Left forelimb (tissue), 1 donor: ENCODE data around the gene CD33.

Source experiments
- DNase-seq: peaks from one replicate; pipeline ENCODE4 v3.0.0-alpha.2; 2018; ENCODE audit warnings: low spot score

CD33 gene

GRCh38 chr19:51259348-51260245 lies 34.7 kb downstream of the CD33 start:
- no peak for DNase-seq

DNA sequence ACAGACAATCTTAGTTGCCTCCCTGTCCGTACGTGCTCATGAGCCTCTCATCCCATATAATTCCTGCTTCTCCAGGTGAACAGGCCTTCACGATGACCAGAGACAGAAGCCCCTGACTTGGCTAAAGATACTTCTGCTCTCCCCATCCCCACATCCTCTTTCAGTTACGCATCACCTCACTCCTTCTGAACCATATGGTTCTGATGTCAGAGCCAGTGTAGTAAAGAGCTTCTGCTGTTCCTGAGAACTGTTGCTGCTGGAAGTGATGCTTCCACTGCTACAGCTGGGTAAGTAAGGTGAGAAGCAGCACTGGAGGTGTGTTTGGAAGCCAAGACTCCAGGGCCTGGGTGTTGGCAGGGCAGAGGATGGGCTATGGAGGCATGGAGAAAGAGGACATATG lies 38.9 kb downstream of the CD33 start:
- DNase-seq: no peak

DNA sequence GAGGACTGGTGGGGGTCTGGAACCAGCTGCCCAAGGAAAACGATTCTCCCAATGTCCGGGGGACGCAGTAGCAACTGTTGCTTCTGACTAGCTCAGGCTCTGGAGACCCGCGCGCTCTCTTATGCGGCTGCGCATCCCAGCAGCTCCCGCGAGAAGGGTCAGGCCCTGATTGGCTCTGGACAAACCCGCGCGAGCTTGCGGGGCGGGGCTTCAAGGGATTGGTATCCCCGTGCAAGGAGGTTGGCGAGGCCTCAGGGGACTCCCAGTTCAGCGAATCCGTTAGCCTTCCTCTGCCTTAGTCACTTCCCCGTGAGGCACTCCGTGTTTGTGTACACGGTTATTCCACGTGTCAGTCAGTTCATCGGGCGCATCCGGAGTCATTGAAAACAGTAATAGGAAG lies 46.2 kb downstream of the CD33 start:
- DNase-seq: no peak

DNA sequence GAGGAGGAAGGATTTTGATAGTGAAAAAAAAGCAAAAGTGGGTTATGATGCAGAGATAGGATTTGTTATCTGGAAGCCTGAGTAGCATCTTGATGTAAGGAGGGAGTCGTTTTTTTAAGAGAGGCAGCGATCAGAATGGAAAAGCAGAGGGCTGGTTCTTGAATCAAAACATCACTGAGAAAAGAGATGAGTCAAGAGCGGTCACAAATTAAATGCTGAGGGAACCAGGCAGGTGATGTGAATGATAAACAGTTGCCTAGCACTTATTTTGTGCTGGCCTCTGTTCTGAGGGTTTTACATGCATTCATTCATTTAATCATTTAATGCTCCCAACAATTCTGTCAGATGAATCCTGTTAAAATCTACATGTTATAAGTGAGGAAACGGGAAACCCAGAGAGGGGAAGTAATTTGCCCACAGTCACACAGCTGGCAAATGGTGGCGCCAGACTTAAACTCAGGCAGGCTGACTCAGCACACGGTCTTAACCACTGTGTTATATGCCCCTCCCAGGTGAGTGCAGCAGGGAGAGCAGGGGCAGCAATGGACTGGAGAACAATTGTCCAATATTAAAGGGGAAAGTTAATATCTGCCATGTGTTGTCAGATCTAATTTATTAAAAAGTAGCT lies 47.4 kb downstream of the CD33 start:
- DNase-seq: no peak

DNA sequence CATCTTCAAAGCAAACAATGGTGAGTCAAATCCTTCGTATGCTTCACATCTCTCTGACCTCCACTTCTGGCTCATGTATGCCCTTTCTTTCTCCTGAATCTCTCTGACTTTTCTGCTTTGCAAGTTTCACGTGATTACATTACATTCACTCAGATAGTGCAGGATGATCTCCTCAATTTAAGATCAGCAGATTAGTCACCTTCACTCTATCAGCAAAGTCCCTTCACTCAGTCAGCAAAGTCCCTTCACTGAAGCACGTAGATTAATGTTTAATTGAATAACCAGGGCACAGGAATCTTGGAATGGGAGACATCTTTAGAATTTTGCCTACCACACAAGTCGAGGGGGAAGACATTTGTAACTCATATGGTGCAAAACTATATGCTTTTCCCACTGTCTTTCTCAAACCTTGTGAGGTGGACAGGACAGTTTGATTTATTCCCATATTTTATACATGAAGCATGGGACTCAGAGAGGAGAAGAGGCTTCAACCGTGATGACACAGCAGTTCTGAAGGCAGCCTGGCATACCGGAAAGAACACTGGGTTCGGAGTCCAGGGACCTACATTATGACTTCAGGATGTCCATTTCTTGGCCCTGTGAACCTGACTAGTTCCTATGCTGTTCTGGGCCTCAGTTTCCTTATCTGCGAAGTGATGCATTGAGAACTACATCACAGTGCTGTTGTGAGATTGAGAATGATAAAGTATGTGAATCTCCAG lies 49.3 kb downstream of the CD33 start:
- DNase-seq: no peak

GRCh38 chr19:51277112-51277511 lies 52.2 kb downstream of the CD33 start:
- DNase-seq: no peak

- DNase-seq: no peak
These were observed 57.5 kb downstream of the CD33 start for GRCh38 chr19:51282335-51282734.

DNA sequence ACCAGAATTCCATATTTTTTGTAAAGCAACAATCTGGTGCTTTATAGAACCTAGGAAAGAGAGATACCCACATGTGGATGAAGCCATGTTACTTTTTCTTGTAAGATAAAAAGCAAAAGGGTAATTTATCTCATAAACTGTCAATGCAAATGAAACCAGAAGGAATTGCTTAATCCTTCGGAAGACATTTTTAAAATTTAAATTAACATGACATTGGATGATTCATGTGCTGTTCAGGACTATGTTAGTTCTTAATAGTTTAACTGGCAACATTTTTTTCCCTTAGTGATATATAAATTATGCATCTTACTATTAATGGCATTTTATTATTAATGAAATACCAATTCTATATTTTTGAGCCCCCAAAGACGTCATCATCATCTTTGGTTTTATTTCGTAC lies 60.8 kb downstream of the CD33 start:
- no peak for DNase-seq
